ENCODE measurements around the gene LACRT. TPM values are rescaled to one million over a fixed set of nuclear protein-coding genes. Genes with fewer than 3 reads are reported as not detected.

Gene LACRT
- total and polyA plus RNA-seq, 2 of the 8 experiments (the other 6 are each of a cell fraction or from before 2014, with no cell fraction given): not detected

- ChIA-PET CTCF (ENCODE audit: partially characterized antibody) (interaction anchor here (0.6 to 3.3 kb wide), 7 partner anchors 14 to 1493 kb away, joined by 3 to 9 read pairs (median 3); no protein-coding TSS in a partner anchor), POLR2A (ENCODE audit: partially characterized antibody) (no interaction called here)
- H3K4ac ChIP-seq (replicated peaks; ENCODE audit: insufficient read length, low read depth, low read length): no peak overlapping the region
- H3K14ac ChIP-seq (ENCODE audit: insufficient read length): no peak overlapping the region
- peaks cover 0 to 3% (median 0%) of the 10 kb centered on the region in 4 experiments; a peak in 2 of 7 replicates for H3K4me1 ChIP-seq (replicated peaks in 1 of 4; ENCODE audit: control insufficient read depth in 3 of 4, insufficient read depth in 4 of 4, low read length in 3 of 4)
- H4K91ac ChIP-seq (replicated peaks; ENCODE audit: insufficient read length, low read length): no peak overlapping the region
- no peak overlapping the region for H2AFZ ChIP-seq (ENCODE audit: low read length)
- no peak overlapping the region for H2BK5ac ChIP-seq (ENCODE audit: low read depth, low read length)
- no peaks in the 10 kb centered on the region for H3K23me2 ChIP-seq (ENCODE audit: low read depth, low read length)
- H3K9me3 ChIP-seq (ENCODE audit: insufficient read depth in 2 of 2, low read depth in 1 of 2, low read length in 1 of 2): peaks cover 16 to 20% of the 10 kb centered on the region in 2 experiments
- no peak overlapping the region for H3K4me3 ChIP-seq (ENCODE audit: extremely low read depth in 1 of 4, insufficient read depth in 2 of 4, low read depth in 3 of 4, low read length in 4 of 4)
- H3K27ac ChIP-seq (ENCODE audit: low read depth, low read length): no peak overlapping the region
- H3K36me3 ChIP-seq (ENCODE audit: control insufficient read depth in 2 of 4, insufficient read depth in 4 of 4, low read length in 3 of 4): no peaks in the 10 kb centered on the region
- no peak overlapping the region for H2BK20ac ChIP-seq (ENCODE audit: low read length)
- H2AK5ac ChIP-seq (ENCODE audit: low read depth, low read length): no peak overlapping the region
- no peak overlapping the region for H2BK12ac ChIP-seq (ENCODE audit: low read depth, low read length)
- TF ChIP-seq POU5F1 (IDR thresholded peaks at IDR 0.05; ENCODE audit: low read depth, low read length): no peak
- H4K20me1 ChIP-seq (replicated peaks in 1 of 2; ENCODE audit: control insufficient read depth in 1 of 2, insufficient read depth in 2 of 2, low read length in 2 of 2): no peaks in the 10 kb centered on the region
- H4K5ac ChIP-seq (ENCODE audit: insufficient read length, low read depth, low read length): no peak overlapping the region
- no peak overlapping the region for H2BK15ac ChIP-seq (ENCODE audit: low read length)
- 84% methylated on average over 3 of the region's 3 CpGs; no CpG with 5 or more reads in 1 of the 2 experiments for WGBS, 2 experiments (ENCODE audit: extremely low coverage in 1 of 2, insufficient coverage in 1 of 2, insufficient read length in 1 of 2, insufficient replicate concordance in 2 of 2, low coverage in 1 of 2, low lambda C conversion rate in 2 of 2, missing lambda C conversion rate in 1 of 2)
- no peak for FAIRE-seq
- H3K27me3 ChIP-seq (replicated peaks in 1 of 4; ENCODE audit: control insufficient read depth in 3 of 4, extremely low read depth in 1 of 4, insufficient read depth in 3 of 4, low read length in 3 of 4): no peaks in the 10 kb centered on the region
- no peak overlapping the region for H3K23ac ChIP-seq (ENCODE audit: insufficient read length)
- DNase-seq (ENCODE audit: low read depth in 1 of 2, low spot score in 2 of 2): no peak
- H3K4me2 ChIP-seq (ENCODE audit: insufficient read depth in 1 of 2, low read depth in 2 of 2, low read length in 2 of 2): no peak overlapping the region
- no peak overlapping the region for H2BK120ac ChIP-seq (replicated peaks; ENCODE audit: low read depth, low read length)
- H3K79me2 ChIP-seq (ENCODE audit: control insufficient read depth in 1 of 2, insufficient read depth in 2 of 2, low read length in 2 of 2): no peaks in the 10 kb centered on the region
- H3K18ac ChIP-seq (ENCODE audit: extremely low read depth, low read length): no peak overlapping the region
- no peak overlapping the region for H4K8ac ChIP-seq (ENCODE audit: extremely low read depth, insufficient read depth, low read length)
- H3K79me1 ChIP-seq (ENCODE audit: low read depth, low read length): no peaks in the 10 kb centered on the region
- H3K9ac ChIP-seq (replicated peaks in 1 of 4; ENCODE audit: extremely low read depth in 1 of 4, low read depth in 3 of 4, low read length in 3 of 4): no peak overlapping the region
- H3K56ac ChIP-seq (replicated peaks; ENCODE audit: insufficient read length, low read depth, low read length): no peak overlapping the region
Measured at GRCh38 chr12:54628186-54628846, 6.4 kb downstream of the LACRT start.

All from H1 (cell line).